A673 (cell line): ENCODE measurements around the gene TMEM205. TPM values are rescaled to one million over a fixed set of nuclear protein-coding genes. Genes with fewer than 3 reads are reported as not detected.
A peak's percentile ranks its signal among the peaks of the same experiment; 100 is the strongest.
"Not testable (repeated sequence)": the region's sequence is repeated elsewhere in the genome, so short reads cannot be mapped to it uniquely, and the experiment has no call there.

Experiments
- BruUV-seq: library from RNA; stranded (reverse); fragments of 400-500 nt; replicated peaks from 2 replicates; lab custom pipeline; 2021; lab: Mats Ljungman, UMichigan
- CTCF ChIA-PET: fragments of 300-600 bp; sonication (Branson Sonifier 250); formaldehyde crosslinking; loops from one replicate; lab custom pipeline; 2022; ENCODE audit warnings: antibody characterized with exemption; lab: Charles Lee
- POLR2A ChIA-PET: fragments of 300-600 bp; sonication (Branson Sonifier 250); formaldehyde crosslinking; loops from one replicate; lab custom pipeline; 2022; ENCODE audit warnings: antibody characterized with exemption; ENCODE audit not compliant: low non-redundant PET; lab: Charles Lee
- DNase-seq: peaks from one replicate; pipeline ENCODE4 v3.0.0-alpha.2; 2015; ENCODE audit warnings: low spot score
- H3K27ac ChIP-seq: fragments of 200-600 bp; sonication (generic); 2 replicates; pipeline ENCODE4 v1.5.1; 2016; ENCODE audit warnings: mixed run types, low read depth, mild to moderate bottlenecking, mixed read lengths, antibody characterized with exemption, low read length; ENCODE audit not compliant: poor library complexity, severe bottlenecking
- H3K27me3 ChIP-seq: fragments of 200-600 bp; sonication (generic); replicated peaks from 2 replicates; pipeline ENCODE4 v1.6.1; 2017; ENCODE audit warnings: mixed run types, low read depth, mild to moderate bottlenecking, mixed read lengths, antibody characterized with exemption, low read length; ENCODE audit not compliant: insufficient read depth, poor library complexity
- H3K36me3 ChIP-seq: fragments of 200-600 bp; sonication (generic); 2 replicates; pipeline ENCODE4 v1.6.1; 2016; ENCODE audit warnings: mixed run types, mild to moderate bottlenecking, mixed read lengths, antibody characterized with exemption, low read length; ENCODE audit not compliant: insufficient read depth, poor library complexity, severe bottlenecking
- H3K4me1 ChIP-seq: fragments of 200-600 bp; sonication (generic); 2 replicates; pipeline ENCODE4 v1.6.1; 2017; ENCODE audit warnings: mixed run types, mild to moderate bottlenecking, mixed read lengths, antibody characterized with exemption, low read length; ENCODE audit not compliant: insufficient read depth, poor library complexity, severe bottlenecking
- H3K4me3 ChIP-seq: fragments of 200-600 bp; sonication (generic); 2 replicates; pipeline ENCODE4 v1.5.1; 2016; ENCODE audit warnings: low read depth, mixed run types, mild to moderate bottlenecking, mixed read lengths, low read length; ENCODE audit not compliant: poor library complexity, severe bottlenecking
- H3K9me3 ChIP-seq: fragments of 200-600 bp; sonication (generic); 2 replicates; pipeline ENCODE4 v1.6.1; 2016; ENCODE audit warnings: mixed run types, low read depth, mild to moderate bottlenecking, mixed read lengths, antibody characterized with exemption, low read length; ENCODE audit not compliant: poor library complexity, severe bottlenecking
- EZH2 ChIP-seq: fragments of 200-600 bp; sonication (generic); IDR thresholded peaks from 2 replicates; pipeline ENCODE4 v1.6.1; 2017; ENCODE audit warnings: borderline replicate concordance, low read depth, mild to moderate bottlenecking, mixed read lengths, antibody characterized with exemption, low read length; ENCODE audit not compliant: poor library complexity, severe bottlenecking
- intact Hi-C: fragments of 100-400 bp; cut with micrococcal nuclease; formaldehyde crosslinking; loops from one replicate; pipeline ENCODE4 v1.10.0; 2022; ENCODE audit not compliant: unreplicated experiment
- total RNA-seq: library from RNA; stranded (reverse); gene quantifications from 2 replicates; pipeline ENCODE4 v1.2.3, GENCODE V29; 2021
- TF ChIP-seq, protein P1 (sequence below): fragments of 300-800, 200-600 bp; sonication (generic); conservative IDR thresholded peaks from 2 replicates; pipeline ENCODE4 v1.5.1; 2017; ENCODE audit warnings: low read depth, mild to moderate bottlenecking, antibody characterized with exemption, low read length, moderate library complexity, mixed read lengths

The TMEM205 gene
- total RNA-seq, 1 experiment from 2014 or later: 94.3 TPM

- no peaks in the 10 kb centered on the region for H3K9me3 ChIP-seq
- TF ChIP-seq EZH2: no peak
- TF ChIP-seq, protein P1, sequence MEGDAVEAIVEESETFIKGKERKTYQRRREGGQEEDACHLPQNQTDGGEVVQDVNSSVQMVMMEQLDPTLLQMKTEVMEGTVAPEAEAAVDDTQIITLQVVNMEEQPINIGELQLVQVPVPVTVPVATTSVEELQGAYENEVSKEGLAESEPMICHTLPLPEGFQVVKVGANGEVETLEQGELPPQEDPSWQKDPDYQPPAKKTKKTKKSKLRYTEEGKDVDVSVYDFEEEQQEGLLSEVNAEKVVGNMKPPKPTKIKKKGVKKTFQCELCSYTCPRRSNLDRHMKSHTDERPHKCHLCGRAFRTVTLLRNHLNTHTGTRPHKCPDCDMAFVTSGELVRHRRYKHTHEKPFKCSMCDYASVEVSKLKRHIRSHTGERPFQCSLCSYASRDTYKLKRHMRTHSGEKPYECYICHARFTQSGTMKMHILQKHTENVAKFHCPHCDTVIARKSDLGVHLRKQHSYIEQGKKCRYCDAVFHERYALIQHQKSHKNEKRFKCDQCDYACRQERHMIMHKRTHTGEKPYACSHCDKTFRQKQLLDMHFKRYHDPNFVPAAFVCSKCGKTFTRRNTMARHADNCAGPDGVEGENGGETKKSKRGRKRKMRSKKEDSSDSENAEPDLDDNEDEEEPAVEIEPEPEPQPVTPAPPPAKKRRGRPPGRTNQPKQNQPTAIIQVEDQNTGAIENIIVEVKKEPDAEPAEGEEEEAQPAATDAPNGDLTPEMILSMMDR: no peak
- intact Hi-C loops: no loop called here
- H3K27ac ChIP-seq: no peak overlapping the region
- CTCF ChIA-PET: interaction anchor here (0.7 to 1.0 kb wide), 2 partner anchors 48 to 1423 kb away, joined by 5 read pairs; no protein-coding TSS in a partner anchor
- no TSS peak for BruUV-seq
- peaks cover 14% of the 10 kb centered on the region for H3K4me1 ChIP-seq
- no peaks in the 10 kb centered on the region for H3K27me3 ChIP-seq
- POLR2A ChIA-PET: no interaction called here
- no peak for DNase-seq
- H3K36me3 ChIP-seq: peaks cover 4% of the 10 kb centered on the region
- no peak overlapping the region for H3K4me3 ChIP-seq
Observed at GRCh38 chr19:11342429-11342828, 3.6 kb downstream of the TMEM205 start.

GRCh38 chr19:11340099-11340467 is 6.0 kb downstream of the TMEM205 start:
- intact Hi-C loops, DNase-seq, H3K27me3 ChIP-seq, H3K9me3 ChIP-seq, H3K4me1 ChIP-seq, BruUV-seq: not testable (repeated sequence)
- ChIA-PET CTCF (interaction anchor here (0.8 kb wide), 1 partner anchor 46 kb away, joined by 8 read pairs; no protein-coding TSS in a partner anchor), POLR2A (interaction anchor here (0.5 to 0.7 kb wide), 2 partner anchors 41 to 46 kb away, joined by 3 to 4 read pairs; no protein-coding TSS in a partner anchor)
- peak overlapping the region; percentile 62 for H3K27ac ChIP-seq
- H3K4me3 ChIP-seq: peak overlapping the region; percentile 78
- H3K36me3 ChIP-seq: peaks cover 13% of the 10 kb centered on the region

DNA sequence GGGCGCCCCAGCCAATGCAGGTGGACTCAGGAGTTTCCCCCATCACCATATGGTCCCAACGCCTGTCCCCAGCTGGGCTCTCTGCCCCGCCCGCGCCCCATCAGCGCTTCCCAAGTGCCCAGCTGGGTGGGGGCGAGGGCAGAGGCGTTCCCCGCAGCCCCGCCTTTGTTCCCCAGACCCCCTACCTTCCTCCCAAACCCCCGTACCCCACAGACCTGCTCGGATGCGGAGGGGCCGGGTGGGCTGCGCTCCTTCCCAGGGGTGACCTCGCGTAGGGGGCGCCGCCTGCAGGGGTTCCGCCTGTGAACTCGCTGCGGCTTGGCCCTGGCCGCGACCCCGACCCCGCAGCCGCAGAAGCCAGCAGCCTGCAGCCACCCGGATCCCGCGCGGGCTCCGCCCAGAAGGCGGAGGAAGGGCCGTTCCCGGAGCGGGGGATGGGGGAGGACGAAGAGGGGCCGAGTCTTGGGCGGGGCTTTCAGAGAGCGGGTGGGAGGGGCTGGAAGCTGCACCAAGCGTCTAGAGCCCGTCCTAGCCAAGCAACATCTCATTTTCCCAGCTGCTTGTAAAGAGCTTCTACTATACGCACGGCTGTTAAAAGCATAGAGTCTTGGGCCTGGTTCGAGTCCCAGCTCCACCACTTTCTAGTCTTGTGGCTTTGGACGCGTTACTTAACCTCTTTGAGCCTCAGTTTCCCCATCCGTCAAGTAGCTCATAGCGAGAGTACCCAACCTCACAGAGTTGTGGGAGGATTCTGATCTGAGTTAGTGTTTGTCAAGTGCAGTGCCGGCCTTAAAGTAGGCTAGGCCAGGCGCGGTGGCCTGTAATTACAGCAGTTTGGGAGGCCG is 6.6 kb downstream of the TMEM205 start, which contains the start of gene RAB3D:
Gene RAB3D, minus strand, starts transcription at position 404 of the 845 bp plus-strand sequence. CDS start 2,258 bp downstream, outside the sequence.
- peak within 1 kb of the TSS; percentile 62 for H3K27ac ChIP-seq
- DNase-seq: peak; percentile 95
- peak within 1 kb of the TSS; percentile 78 for H3K4me3 ChIP-seq
- POLR2A ChIA-PET: interaction anchor here (0.5 to 0.7 kb wide), 2 partner anchors 42 to 45 kb away, joined by 3 to 4 read pairs; no protein-coding TSS in a partner anchor
- no TSS peak for BruUV-seq
- peaks cover 6% of the 10 kb centered on the region for H3K4me1 ChIP-seq
- intact Hi-C loops: loop anchor here (5.0 kb wide), 1 partner anchor 267 kb away; no protein-coding TSS in a partner anchor
- H3K9me3 ChIP-seq: no peaks in the 10 kb centered on the region
- H3K27me3 ChIP-seq: no peaks in the 10 kb centered on the region
- CTCF ChIA-PET: interaction anchor here (0.6 to 0.8 kb wide), 2 partner anchors 42 to 45 kb away, joined by 3 to 8 read pairs; no protein-coding TSS in a partner anchor
- peaks cover 18% of the 10 kb centered on the region for H3K36me3 ChIP-seq
- TF ChIP-seq, protein P1: no peak
- no peak for TF ChIP-seq EZH2
